Trophoblast cell (in vitro differentiated cells and primary cell): ENCODE results near the gene C17orf58.
"Not testable (repeated sequence)": the region's sequence is repeated elsewhere in the genome, so short reads cannot be mapped to it uniquely, and the experiment has no call there.

ENCODE experiments used
- DNase-seq, 2 donors: peaks; one replicate each; pipeline ENCODE4 v3.0.0-alpha.2; 2016
- H2AFZ ChIP-seq: 2 replicates; pipeline ENCODE4 v1.6.1; 2013; ENCODE audit warnings: low read length, moderate library complexity, mild to moderate bottlenecking; ENCODE audit not compliant: insufficient read depth, poor library complexity
- H2AK5ac ChIP-seq: 2 replicates; pipeline ENCODE4 v1.6.1; 2013; ENCODE audit warnings: mild to moderate bottlenecking, low read length
- H2BK120ac ChIP-seq: 2 replicates; pipeline ENCODE4 v1.6.1; 2013; ENCODE audit warnings: low read length, mild to moderate bottlenecking, moderate library complexity; ENCODE audit not compliant: insufficient read depth, poor library complexity
- H2BK12ac ChIP-seq: 2 replicates; pipeline ENCODE4 v1.6.1; 2013; ENCODE audit warnings: mild to moderate bottlenecking, low read length, moderate library complexity
- H2BK5ac ChIP-seq: 2 replicates; pipeline ENCODE4 v1.6.1; 2013; ENCODE audit warnings: low read length, low read depth, moderate library complexity, mild to moderate bottlenecking; ENCODE audit not compliant: poor library complexity
- H3K14ac ChIP-seq: 2 replicates; pipeline ENCODE4 v1.6.1; 2013; ENCODE audit warnings: mild to moderate bottlenecking, low read length
- H3K18ac ChIP-seq: 2 replicates; pipeline ENCODE4 v1.6.1; 2013; ENCODE audit warnings: mild to moderate bottlenecking, low read length
- H3K23ac ChIP-seq: 2 replicates; pipeline ENCODE4 v1.6.1; 2013; ENCODE audit warnings: low read length
- H3K27ac ChIP-seq: 2 replicates; pipeline ENCODE4 v1.5.1; 2013; ENCODE audit warnings: low read depth, mild to moderate bottlenecking, inconsistent platforms, low read length, moderate library complexity
- H3K27me3 ChIP-seq: 2 replicates; pipeline ENCODE4 v1.6.1; 2013; ENCODE audit warnings: inconsistent platforms, mild to moderate bottlenecking, low read length, moderate library complexity; ENCODE audit not compliant: insufficient read depth
- H3K36me3 ChIP-seq, 2 experiments: 1 replicate in 1 of 2; 2 replicates in 1 of 2; pipeline ENCODE4 v1.6.1; 2013; ENCODE audit warnings: low read length in 2 of 2, mild to moderate bottlenecking in 2 of 2, moderate library complexity in 1 of 2; ENCODE audit not compliant: insufficient read depth in 2 of 2, control insufficient read depth in 1 of 2
- H3K4ac ChIP-seq: 2 replicates; pipeline ENCODE4 v1.6.1; 2013; ENCODE audit warnings: low read depth, mild to moderate bottlenecking, low read length, moderate library complexity
- H3K4me1 ChIP-seq, 2 experiments: 1 replicate in 1 of 2; 2 replicates in 1 of 2; pipeline ENCODE4 v1.6.1; 2013; ENCODE audit warnings: low read length in 2 of 2, mild to moderate bottlenecking in 2 of 2, moderate library complexity in 1 of 2; ENCODE audit not compliant: insufficient read depth in 2 of 2, control insufficient read depth in 1 of 2
- H3K4me2 ChIP-seq: 2 replicates; pipeline ENCODE4 v1.6.1; 2013; ENCODE audit warnings: inconsistent platforms, mild to moderate bottlenecking, low read length, moderate library complexity
- H3K4me3 ChIP-seq: 2 replicates; pipeline ENCODE4 v1.5.1; 2013; ENCODE audit warnings: mild to moderate bottlenecking, low read depth, low read length, inconsistent platforms
- H3K79me1 ChIP-seq: one replicate; pipeline ENCODE4 v1.6.1; 2013; ENCODE audit warnings: low read length
- H3K79me2 ChIP-seq: 2 replicates; pipeline ENCODE4 v1.6.1; 2013; ENCODE audit warnings: low read length, mild to moderate bottlenecking; ENCODE audit not compliant: control insufficient read depth, insufficient read depth, poor library complexity
- H3K9ac ChIP-seq: 2 replicates; pipeline ENCODE4 v1.6.1; 2013; ENCODE audit warnings: mild to moderate bottlenecking, low read length
- H3K9me3 ChIP-seq: 2 replicates; pipeline ENCODE4 v1.6.1; 2013; ENCODE audit warnings: low read depth, mild to moderate bottlenecking, control low read depth, inconsistent platforms, low read length; ENCODE audit not compliant: insufficient read depth
- H4K12ac ChIP-seq: 2 replicates; pipeline ENCODE4 v1.6.1; 2013; ENCODE audit warnings: low read depth, mild to moderate bottlenecking, low read length, moderate library complexity
- H4K8ac ChIP-seq: 2 replicates; pipeline ENCODE4 v1.6.1; 2013; ENCODE audit warnings: low read depth, mild to moderate bottlenecking, low read length, moderate library complexity
- H4K91ac ChIP-seq: one replicate; pipeline ENCODE4 v1.6.1; 2013; ENCODE audit warnings: low read depth, mild to moderate bottlenecking, low read length, moderate library complexity
- WGBS: extraction: QIAGEN DNeasy Blood & Tissue Kit; methylation state at CpG from one replicate; pipeline ENCODE4 v1.1.7; 2013; ENCODE audit warnings: missing lambda C conversion rate; ENCODE audit not compliant: insufficient read length, insufficient coverage; ENCODE audit errors: extremely low coverage; 5-methylcytosine and 5-hydroxymethylcytosine counted together

The C17orf58 gene

GRCh38 chr17:67983383-67983688, 12.9 kb downstream of the C17orf58 start:
- Histone ChIP-seq H3K18ac (no peak overlapping the region), H3K36me3 (peaks cover 2 to 6% of the 10 kb centered on the region in 2 experiments), H2AFZ (no peak overlapping the region), H3K9me3 (no peaks in the 10 kb centered on the region), H2BK5ac (no peak overlapping the region), H3K27ac (no peak overlapping the region), H2BK12ac (no peak overlapping the region), H3K9ac (no peak overlapping the region), H2AK5ac (no peak overlapping the region), H3K4ac (no peak overlapping the region), H3K14ac (no peak overlapping the region), H4K8ac (no peak overlapping the region), H3K79me1 (no peaks in the 10 kb centered on the region), H3K27me3 (no peaks in the 10 kb centered on the region), H4K91ac (no peak overlapping the region), H3K79me2 (no peaks in the 10 kb centered on the region), H3K23ac (no peak overlapping the region), H2BK120ac (no peak overlapping the region), H3K4me1 (no peaks in the 10 kb centered on the region), H3K4me2 (no peak overlapping the region), H3K4me3 (no peak overlapping the region), H4K12ac (no peak overlapping the region)
- no peak for DNase-seq
- no CpG with 5 or more reads among the region's 3 CpGs for WGBS

GRCh38 chr17:67982686-67983382, 13.4 kb downstream of the C17orf58 start:
- peaks cover 2 to 6% of the 10 kb centered on the region in 2 experiments for H3K36me3 ChIP-seq
- H2BK5ac ChIP-seq: no peak overlapping the region
- no peak overlapping the region for H3K4me3 ChIP-seq
- H3K9ac ChIP-seq: no peak overlapping the region
- H3K14ac ChIP-seq: no peak overlapping the region
- no peak overlapping the region for H3K27ac ChIP-seq
- no peaks in the 10 kb centered on the region for H3K9me3 ChIP-seq
- no peak overlapping the region for H4K8ac ChIP-seq
- H4K91ac ChIP-seq: no peak overlapping the region
- H3K4me2 ChIP-seq: no peak overlapping the region
- H2BK12ac ChIP-seq: no peak overlapping the region
- no peak overlapping the region for H3K23ac ChIP-seq
- H3K4me1 ChIP-seq: no peaks in the 10 kb centered on the region
- no peak overlapping the region for H3K4ac ChIP-seq
- no peaks in the 10 kb centered on the region for H3K79me2 ChIP-seq
- no CpG with 5 or more reads among the region's 8 CpGs for WGBS
- H2AK5ac ChIP-seq: no peak overlapping the region
- H3K79me1 ChIP-seq: no peaks in the 10 kb centered on the region
- H2BK120ac ChIP-seq: no peak overlapping the region
- no peak overlapping the region for H2AFZ ChIP-seq
- no peak overlapping the region for H3K18ac ChIP-seq
- H3K27me3 ChIP-seq: no peaks in the 10 kb centered on the region
- DNase-seq: no peak
- H4K12ac ChIP-seq: no peak overlapping the region

- no peak overlapping the region for H3K18ac ChIP-seq
- H2BK120ac ChIP-seq: no peak overlapping the region
- no CpG with 5 or more reads among the region's 9 CpGs for WGBS
- no peak overlapping the region for H3K4ac ChIP-seq
- no peak overlapping the region for H3K4me3 ChIP-seq
- no peak overlapping the region for H3K4me2 ChIP-seq
- no peaks in the 10 kb centered on the region for H3K27me3 ChIP-seq
- no peaks in the 10 kb centered on the region for H3K79me2 ChIP-seq
- no peak overlapping the region for H4K12ac ChIP-seq
- no peaks in the 10 kb centered on the region for H3K9me3 ChIP-seq
- H3K27ac ChIP-seq: no peak overlapping the region
- H2AFZ ChIP-seq: no peak overlapping the region
- no peak for DNase-seq
- H3K23ac ChIP-seq: no peak overlapping the region
- H2BK5ac ChIP-seq: no peak overlapping the region
- H2BK12ac ChIP-seq: no peak overlapping the region
- no peaks in the 10 kb centered on the region for H3K4me1 ChIP-seq
- H3K36me3 ChIP-seq: peaks cover 4 to 7% of the 10 kb centered on the region in 2 experiments
- H4K8ac ChIP-seq: no peak overlapping the region
- H2AK5ac ChIP-seq: no peak overlapping the region
- no peaks in the 10 kb centered on the region for H3K79me1 ChIP-seq
- H3K14ac ChIP-seq: no peak overlapping the region
- no peak overlapping the region for H4K91ac ChIP-seq
- H3K9ac ChIP-seq: no peak overlapping the region
Observed at GRCh38 chr17:67982034-67982640, 14.1 kb downstream of the C17orf58 start.

- not testable (repeated sequence) for H3K79me1 ChIP-seq, H3K4me3 ChIP-seq, H2AFZ ChIP-seq, H3K27ac ChIP-seq, H3K4ac ChIP-seq, H4K12ac ChIP-seq, H2BK120ac ChIP-seq, H2AK5ac ChIP-seq, H3K4me1 ChIP-seq, H3K79me2 ChIP-seq, H3K9ac ChIP-seq, DNase-seq, H3K14ac ChIP-seq, H3K18ac ChIP-seq, H3K9me3 ChIP-seq, H2BK5ac ChIP-seq, H3K4me2 ChIP-seq, H2BK12ac ChIP-seq, H3K23ac ChIP-seq, H4K91ac ChIP-seq, H3K27me3 ChIP-seq, H4K8ac ChIP-seq
- WGBS: no CpG with 5 or more reads among the region's 3 CpGs
- peaks cover 10 to 13% of the 10 kb centered on the region in 2 experiments for H3K36me3 ChIP-seq
Observed at GRCh38 chr17:67980883-67981282, 15.4 kb downstream of the C17orf58 start.
